Smooth muscle cell (in vitro differentiated cells): Measurements from ENCODE around the gene ZNF22. TPM values are rescaled to one million over a fixed set of nuclear protein-coding genes. Genes with fewer than 3 reads are reported as not detected.

ENCODE experiments used
- DNase-seq: peaks from one replicate; lab custom pipeline; 2025; ENCODE audit not compliant: unreplicated experiment; lab: John Stamatoyannopoulos, UW
- H2AFZ ChIP-seq: fragments of 200-600 bp; sonication (generic); 2 replicates; pipeline ENCODE4 v1.6.0; 2016; ENCODE audit warnings: antibody characterized with exemption, low read depth, mild to moderate bottlenecking
- H3F3A ChIP-seq: fragments of 200-600 bp; sonication (generic); 2 replicates; pipeline ENCODE4 v1.6.0; 2017; ENCODE audit warnings: antibody characterized with exemption, low read depth
- H3K27ac ChIP-seq: fragments of 200-600 bp; sonication (generic); 2 replicates; pipeline ENCODE4 v1.5.1; 2016; ENCODE audit warnings: low read depth, mild to moderate bottlenecking
- H3K27me3 ChIP-seq: fragments of 200-600 bp; sonication (generic); 2 replicates; pipeline ENCODE4 v1.6.1; 2016; ENCODE audit warnings: low read depth, mild to moderate bottlenecking
- H3K36me3 ChIP-seq: fragments of 200-600 bp; sonication (generic); 2 replicates; pipeline ENCODE4 v1.5.1; 2016; ENCODE audit warnings: low read depth
- H3K4me1 ChIP-seq: fragments of 200-600 bp; sonication (generic); 2 replicates; pipeline ENCODE4 v1.5.1; 2016; ENCODE audit warnings: low read depth
- H3K4me2 ChIP-seq: fragments of 200-600 bp; sonication (generic); 2 replicates; pipeline ENCODE4 v1.6.0; 2016; ENCODE audit warnings: mild to moderate bottlenecking
- H3K4me3 ChIP-seq: fragments of 200-600 bp; sonication (generic); 2 replicates; pipeline ENCODE4 v1.5.1; 2016; ENCODE audit warnings: mild to moderate bottlenecking
- H3K79me2 ChIP-seq: fragments of 200-600 bp; sonication (generic); 2 replicates; pipeline ENCODE4 v1.6.0; 2016; ENCODE audit warnings: low read depth, mild to moderate bottlenecking
- H3K9ac ChIP-seq: fragments of 200-600 bp; sonication (generic); 2 replicates; pipeline ENCODE4 v1.6.0; 2016; ENCODE audit warnings: low read depth
- H3K9me3 ChIP-seq: fragments of 200-600 bp; sonication (generic); replicated peaks from 2 replicates; pipeline ENCODE4 v1.5.1; 2016; ENCODE audit warnings: low read depth
- H4K20me1 ChIP-seq: fragments of 200-600 bp; sonication (generic); 2 replicates; pipeline ENCODE4 v1.6.0; 2016; ENCODE audit warnings: low read depth
- CTCF ChIP-seq: fragments of 200-600 bp; sonication (generic); IDR thresholded peaks from 2 replicates; pipeline ENCODE4 v1.5.1; 2017; ENCODE audit warnings: borderline replicate concordance, mild to moderate bottlenecking, antibody characterized with exemption; ENCODE audit not compliant: insufficient read depth, poor library complexity, severe bottlenecking
- WGBS: methylation state at CpG from one replicate; pipeline ENCODE4 v1.1.7; 2016; ENCODE audit warnings: low lambda C conversion rate; 5-methylcytosine and 5-hydroxymethylcytosine counted together
- polyA plus RNA-seq: library from polyadenylated mRNA; unstranded; fragments of >200 nt; fragmentation: Nextera tagmentation; extraction: Ambion mirVana; gene quantifications from 2 replicates; pipeline ENCODE4 v1.2.1, GENCODE V29; 2016
- total RNA-seq: library from RNA; depleted of rRNA; stranded (reverse); fragments of >200 nt; gene quantifications from 2 replicates; pipeline ENCODE4 v1.2.3, GENCODE V29; 2014

The ZNF22 gene
- total and polyA plus RNA-seq, 2 experiments from 2014 or later: 30.7 to 38.9 TPM

GRCh38 chr10:44982496-44982895 is 18.2 kb upstream of the ZNF22 start:
- no peak for TF ChIP-seq CTCF
- Histone ChIP-seq H3K79me2 (no peaks in the 10 kb centered on the region), H3K36me3 (no peaks in the 10 kb centered on the region), H3K27ac (no peak overlapping the region), H3K4me3 (no peak overlapping the region), H4K20me1 (no peaks in the 10 kb centered on the region), H2AFZ (no peak overlapping the region), H3K4me1 (peaks cover 42% of the 10 kb centered on the region), H3F3A (no peaks in the 10 kb centered on the region), H3K4me2 (no peak overlapping the region), H3K27me3 (no peaks in the 10 kb centered on the region), H3K9ac (no peak overlapping the region), H3K9me3 (no peaks in the 10 kb centered on the region)
- DNase-seq: no peak
- WGBS: 95% methylated on average over 9 of the region's 9 CpGs

- Histone ChIP-seq H3K36me3 (no peaks in the 10 kb centered on the region), H3F3A (no peaks in the 10 kb centered on the region), H3K27ac (no peak overlapping the region), H3K79me2 (no peaks in the 10 kb centered on the region), H3K9ac (no peak overlapping the region), H4K20me1 (no peaks in the 10 kb centered on the region), H2AFZ (no peak overlapping the region), H3K4me2 (no peak overlapping the region), H3K9me3 (no peaks in the 10 kb centered on the region), H3K27me3 (no peaks in the 10 kb centered on the region), H3K4me3 (no peak overlapping the region), H3K4me1 (peaks cover 39% of the 10 kb centered on the region)
- WGBS: 89% methylated on average over 13 of the region's 13 CpGs
- no peak for DNase-seq
- TF ChIP-seq CTCF: no peak
Observed at GRCh38 chr10:44983066-44983894, 17.4 kb upstream of the ZNF22 start.

GRCh38 chr10:44983895-44984278 is 16.8 kb upstream of the ZNF22 start:
- Histone ChIP-seq H3K4me2 (no peak overlapping the region), H2AFZ (no peak overlapping the region), H3K79me2 (no peaks in the 10 kb centered on the region), H3K27ac (no peak overlapping the region), H3K27me3 (no peaks in the 10 kb centered on the region), H3K4me3 (no peak overlapping the region), H3K4me1 (peaks cover 35% of the 10 kb centered on the region), H3K9ac (no peak overlapping the region), H3K9me3 (no peaks in the 10 kb centered on the region), H3F3A (no peaks in the 10 kb centered on the region), H3K36me3 (no peaks in the 10 kb centered on the region), H4K20me1 (no peaks in the 10 kb centered on the region)
- WGBS: 90% methylated on average over 10 of the region's 10 CpGs
- TF ChIP-seq CTCF: no peak
- no peak for DNase-seq

- Histone ChIP-seq H3K27me3 (no peaks in the 10 kb centered on the region), H3K4me2 (no peak overlapping the region), H4K20me1 (no peaks in the 10 kb centered on the region), H2AFZ (no peak overlapping the region), H3K27ac (no peak overlapping the region), H3K79me2 (no peaks in the 10 kb centered on the region), H3K4me1 (peaks cover 29% of the 10 kb centered on the region), H3K9me3 (no peaks in the 10 kb centered on the region), H3K36me3 (no peaks in the 10 kb centered on the region), H3F3A (no peaks in the 10 kb centered on the region), H3K4me3 (no peak overlapping the region), H3K9ac (no peak overlapping the region)
- WGBS: 96% methylated on average over 15 of the region's 15 CpGs
- no peak for TF ChIP-seq CTCF
- no peak for DNase-seq
Observed at GRCh38 chr10:44984671-44985101, 16.0 kb upstream of the ZNF22 start.
